Measurements from ENCODE around the gene MESP2. TPM values are rescaled to one million over a fixed set of nuclear protein-coding genes. Genes with fewer than 3 reads are reported as not detected.

The MESP2 gene
- total RNA-seq, 2 experiments from 2014 or later, result not detected

DNA sequence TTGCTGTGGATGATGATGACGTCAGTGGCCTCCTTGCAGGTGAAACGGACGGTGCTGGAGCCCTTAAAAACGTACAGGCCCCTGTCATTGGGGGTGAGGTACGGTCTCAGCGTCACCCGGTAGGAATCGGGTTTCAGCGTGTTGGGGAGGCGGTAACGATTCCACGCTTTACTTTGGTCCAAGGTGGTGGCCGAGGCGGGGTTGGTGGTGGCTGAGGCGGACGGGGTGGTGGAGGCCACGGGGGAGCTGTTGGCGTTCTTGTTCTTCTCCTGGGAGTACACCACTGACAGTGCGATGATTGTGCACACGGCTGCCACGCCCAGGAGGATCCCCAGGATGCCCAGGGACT lies 30.1 kb downstream of the MESP2 start:
- DNase-seq (no peak), ATAC-seq (no peak)
- CTCF ChIA-PET, result no interaction called here

GRCh38 chr15:89806559-89807550 lies 30.7 kb downstream of the MESP2 start:
- DNase-seq (no peak), ATAC-seq (no peak)
- Mint-ChIP-seq H3K27me3 (ENCODE audit: low read depth) (no peaks in the 10 kb centered on the region), H3K4me3 (no peak overlapping the region), H3K9me3 (ENCODE audit: insufficient read depth) (no peaks in the 10 kb centered on the region), H3K27ac (no peak overlapping the region), H3K4me1 (ENCODE audit: low read depth) (no peaks in the 10 kb centered on the region), H3K36me3 (ENCODE audit: low read depth) (no peaks in the 10 kb centered on the region)
- ChIA-PET POLR2A (interaction anchor here (0.6 kb wide), 1 partner anchor 208 kb away, joined by 4 read pairs; no protein-coding TSS in a partner anchor), CTCF (no interaction called here)

More for the DNA sequence above, 30.1 kb downstream of the MESP2 start:
- no peaks in the 10 kb centered on the region for H3K27me3 Mint-ChIP-seq (ENCODE audit: low read depth)
- POLR2A ChIA-PET, result interaction anchor here (0.6 kb wide), 1 partner anchor 208 kb away, joined by 4 read pairs; no protein-coding TSS in a partner anchor
- H3K4me1 Mint-ChIP-seq (ENCODE audit: low read depth), result no peaks in the 10 kb centered on the region
- H3K36me3 Mint-ChIP-seq (ENCODE audit: low read depth), result no peaks in the 10 kb centered on the region
- no peak overlapping the region for H3K27ac Mint-ChIP-seq
- H3K9me3 Mint-ChIP-seq (ENCODE audit: insufficient read depth), result no peaks in the 10 kb centered on the region
- H3K4me3 Mint-ChIP-seq, result no peak overlapping the region

- no peak for ATAC-seq
- CTCF ChIA-PET, result no interaction called here
- POLR2A ChIA-PET, result no interaction called here
These were observed 31.6 kb downstream of the MESP2 start for GRCh38 chr15:89807689-89808088.

DNA sequence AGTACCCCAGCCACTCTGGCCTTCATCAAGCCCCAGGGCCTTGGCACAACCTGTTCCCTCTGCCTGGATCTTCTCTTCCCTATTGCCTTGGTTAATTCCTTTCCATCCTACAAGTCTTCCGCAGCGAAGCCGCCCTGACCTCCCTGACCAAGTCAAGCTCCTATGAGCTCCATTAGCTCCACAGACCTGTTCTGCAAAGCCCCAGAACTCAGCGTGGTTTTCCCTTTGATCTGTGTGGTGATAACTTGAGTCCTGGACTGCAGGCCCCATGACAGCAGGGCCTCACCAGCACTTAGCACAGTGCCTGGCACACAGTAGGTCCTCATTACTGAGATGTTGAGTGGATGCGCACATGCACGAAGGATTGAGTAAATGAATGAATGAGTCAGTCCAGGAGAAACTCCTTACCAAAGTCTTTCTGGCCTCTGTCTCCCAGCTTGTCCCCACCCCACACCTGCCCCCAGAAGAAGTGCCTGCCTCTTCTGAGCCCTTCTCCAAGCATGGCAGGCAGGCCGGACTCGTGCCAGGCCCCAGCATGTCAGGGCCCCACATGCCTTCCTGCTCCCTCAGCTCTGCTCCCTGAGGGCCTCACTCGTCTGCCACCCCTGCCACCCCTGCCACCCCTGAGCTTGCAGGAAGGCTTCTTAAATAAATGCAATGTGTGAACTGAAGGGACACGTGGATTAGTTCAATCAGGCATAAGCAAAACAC lies 32.2 kb downstream of the MESP2 start:
- Mint-ChIP-seq H3K27ac (no peak overlapping the region), H3K36me3 (ENCODE audit: low read depth) (no peaks in the 10 kb centered on the region), H3K4me1 (ENCODE audit: low read depth) (no peaks in the 10 kb centered on the region), H3K4me3 (no peak overlapping the region), H3K9me3 (ENCODE audit: insufficient read depth) (no peaks in the 10 kb centered on the region), H3K27me3 (ENCODE audit: low read depth) (peaks cover 2% of the 10 kb centered on the region)
- ATAC-seq, result no peak
- ChIA-PET POLR2A (no interaction called here), CTCF (no interaction called here)
- no peak for DNase-seq

More at GRCh38 chr15:89807689-89808088, 31.6 kb downstream of the MESP2 start:
- no peak overlapping the region for H3K4me3 Mint-ChIP-seq
- H3K4me1 Mint-ChIP-seq (ENCODE audit: low read depth), result no peaks in the 10 kb centered on the region
- no peak for DNase-seq
- H3K9me3 Mint-ChIP-seq (ENCODE audit: insufficient read depth), result no peaks in the 10 kb centered on the region
- H3K27me3 Mint-ChIP-seq (ENCODE audit: low read depth), result peaks cover 1% of the 10 kb centered on the region
- no peak overlapping the region for H3K27ac Mint-ChIP-seq
- no peaks in the 10 kb centered on the region for H3K36me3 Mint-ChIP-seq (ENCODE audit: low read depth)

DNA sequence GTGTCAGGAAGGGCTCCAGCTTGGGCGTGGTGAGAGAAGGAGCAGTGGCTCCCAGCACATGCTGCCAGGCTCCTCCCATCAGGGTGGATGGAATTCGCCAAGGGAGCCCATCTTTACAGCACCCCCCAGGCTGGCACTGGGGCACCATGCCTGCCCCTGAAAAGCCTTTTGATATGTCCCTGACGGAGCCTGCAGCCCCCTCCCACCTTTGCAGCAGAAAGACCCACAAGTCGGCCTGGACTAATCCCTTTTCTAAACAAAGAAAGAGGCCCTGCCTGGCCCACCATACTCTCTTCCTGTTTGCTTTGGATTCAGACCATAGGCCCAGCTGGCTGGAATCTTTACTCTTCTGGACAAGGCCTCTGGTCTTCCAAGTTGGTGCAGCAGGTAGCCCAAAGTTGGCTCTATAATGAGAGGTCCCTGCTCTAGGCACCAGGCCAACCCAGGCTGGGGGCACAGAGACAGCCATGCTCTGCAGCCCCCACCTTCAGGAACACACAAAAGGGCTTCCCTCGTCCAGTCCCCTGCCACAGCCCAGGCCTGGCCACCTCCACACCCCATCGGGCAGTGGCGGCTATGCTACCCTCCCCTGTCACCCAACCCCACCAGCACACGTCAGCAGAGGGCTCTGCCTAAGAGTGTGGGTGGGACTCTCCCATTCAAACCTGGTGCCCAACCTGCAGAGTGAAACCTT lies 33.1 kb downstream of the MESP2 start:
- POLR2A ChIA-PET, result no interaction called here
- no peak overlapping the region for H3K4me3 Mint-ChIP-seq
- no peaks in the 10 kb centered on the region for H3K36me3 Mint-ChIP-seq (ENCODE audit: low read depth)
- CTCF ChIA-PET, result no interaction called here
- H3K4me1 Mint-ChIP-seq (ENCODE audit: low read depth), result peaks cover 3% of the 10 kb centered on the region
- DNase-seq, result no peak
- no peak overlapping the region for H3K27ac Mint-ChIP-seq
- no peaks in the 10 kb centered on the region for H3K9me3 Mint-ChIP-seq (ENCODE audit: insufficient read depth)
- H3K27me3 Mint-ChIP-seq (ENCODE audit: low read depth), result peaks cover 5% of the 10 kb centered on the region
- no peak for ATAC-seq

DNA sequence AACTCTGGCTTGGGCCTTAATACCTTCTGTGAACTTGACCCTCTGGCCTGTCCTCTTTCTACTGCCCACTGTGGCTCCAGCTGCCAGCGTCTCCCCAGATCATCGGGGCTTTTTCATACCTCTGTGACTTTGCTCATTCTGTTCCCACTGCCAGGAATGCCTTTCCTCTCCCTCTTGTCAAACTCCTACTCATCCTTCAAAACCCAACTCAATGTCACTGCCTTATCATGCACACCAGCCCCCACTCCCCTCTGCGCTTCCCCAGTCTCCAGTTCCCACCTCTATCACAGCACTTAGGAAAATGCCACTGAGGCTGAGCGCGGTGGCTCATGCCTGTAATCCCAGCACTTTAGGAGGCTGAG lies 33.6 kb downstream of the MESP2 start:
- H3K4me1 Mint-ChIP-seq (ENCODE audit: low read depth), result peaks cover 3% of the 10 kb centered on the region
- no peaks in the 10 kb centered on the region for H3K9me3 Mint-ChIP-seq (ENCODE audit: insufficient read depth)
- H3K27ac Mint-ChIP-seq, result no peak overlapping the region
- CTCF ChIA-PET, result no interaction called here
- POLR2A ChIA-PET, result no interaction called here
- no peak overlapping the region for H3K4me3 Mint-ChIP-seq
- H3K27me3 Mint-ChIP-seq (ENCODE audit: low read depth), result peaks cover 5% of the 10 kb centered on the region
- H3K36me3 Mint-ChIP-seq (ENCODE audit: low read depth), result no peaks in the 10 kb centered on the region
- DNase-seq (no peak), ATAC-seq (no peak)

- Mint-ChIP-seq H3K4me3 (no peak overlapping the region), H3K9me3 (ENCODE audit: insufficient read depth) (no peaks in the 10 kb centered on the region), H3K27ac (no peak overlapping the region), H3K4me1 (ENCODE audit: low read depth) (peaks cover 10% of the 10 kb centered on the region), H3K27me3 (ENCODE audit: low read depth) (peaks cover 14% of the 10 kb centered on the region), H3K36me3 (ENCODE audit: low read depth) (peaks cover 7% of the 10 kb centered on the region)
- ChIA-PET POLR2A (no interaction called here), CTCF (interaction anchor here (1.7 kb wide), 1 partner anchor 50 kb away, joined by 5 read pairs; no protein-coding TSS in a partner anchor)
- ATAC-seq, result no peak
- DNase-seq, result no peak
These were observed 34.7 kb downstream of the MESP2 start for GRCh38 chr15:89810837-89811236.

DNA sequence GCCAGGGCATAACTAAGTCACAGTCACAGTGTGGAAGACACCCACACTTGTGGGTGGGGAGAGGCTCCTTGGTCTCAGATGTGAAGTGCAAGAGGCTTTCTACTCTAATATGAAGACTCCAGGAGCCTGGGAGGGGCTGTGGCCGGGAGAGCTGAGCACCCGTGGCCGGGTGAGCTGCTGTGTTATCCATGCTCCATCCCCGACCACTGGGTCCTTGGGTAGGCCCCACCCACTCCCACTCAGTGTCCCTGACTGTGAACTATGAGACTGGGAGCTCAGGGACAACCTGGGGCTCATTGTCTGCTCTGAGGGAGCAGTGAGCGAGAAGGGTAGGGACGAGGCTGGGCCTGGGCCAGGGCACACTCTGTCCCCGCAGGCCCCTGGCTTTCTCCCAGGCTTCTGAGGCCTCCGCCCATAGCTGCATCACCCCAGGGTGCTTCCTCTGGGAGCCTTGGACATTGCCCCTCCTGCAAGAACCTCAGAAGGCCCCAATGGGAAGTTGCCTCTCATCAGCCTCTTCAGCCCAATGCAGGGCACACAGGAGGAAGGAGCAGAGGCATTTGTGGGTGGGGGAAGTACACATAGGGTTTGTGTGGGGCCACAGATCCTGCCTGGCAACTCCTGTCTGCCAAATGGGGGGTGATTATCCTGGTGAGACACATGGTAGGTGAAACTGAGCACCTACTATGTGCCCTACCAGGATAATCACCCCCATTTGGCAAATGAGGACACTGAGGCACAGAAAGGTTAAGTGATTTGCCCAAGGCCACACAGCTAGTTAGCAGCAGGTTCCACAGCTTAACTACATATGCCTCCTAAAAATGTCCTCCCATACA lies 36.1 kb downstream of the MESP2 start:
- H3K4me3 Mint-ChIP-seq, result no peak overlapping the region
- H3K27ac Mint-ChIP-seq, result no peak overlapping the region
- DNase-seq (no peak), ATAC-seq (no peak)
- H3K4me1 Mint-ChIP-seq (ENCODE audit: low read depth), result peaks cover 10% of the 10 kb centered on the region
- H3K36me3 Mint-ChIP-seq (ENCODE audit: low read depth), result peaks cover 14% of the 10 kb centered on the region
- no peaks in the 10 kb centered on the region for H3K9me3 Mint-ChIP-seq (ENCODE audit: insufficient read depth)
- ChIA-PET CTCF (interaction anchor here (1.7 kb wide), 1 partner anchor 51 kb away, joined by 5 read pairs; no protein-coding TSS in a partner anchor), POLR2A (no interaction called here)
- H3K27me3 Mint-ChIP-seq (ENCODE audit: low read depth), result peaks cover 24% of the 10 kb centered on the region

GRCh38 chr15:89812847-89813320 lies 36.8 kb downstream of the MESP2 start:
- Mint-ChIP-seq H3K27ac (no peak overlapping the region), H3K27me3 (ENCODE audit: low read depth) (peaks cover 25% of the 10 kb centered on the region), H3K9me3 (ENCODE audit: insufficient read depth) (no peaks in the 10 kb centered on the region), H3K36me3 (ENCODE audit: low read depth) (peaks cover 14% of the 10 kb centered on the region), H3K4me3 (no peak overlapping the region), H3K4me1 (ENCODE audit: low read depth) (peaks cover 10% of the 10 kb centered on the region)
- ATAC-seq (no peak), DNase-seq (no peak)
- ChIA-PET CTCF (interaction anchor here (1.7 kb wide), 1 partner anchor 52 kb away, joined by 5 read pairs; no protein-coding TSS in a partner anchor), POLR2A (no interaction called here)

DNA sequence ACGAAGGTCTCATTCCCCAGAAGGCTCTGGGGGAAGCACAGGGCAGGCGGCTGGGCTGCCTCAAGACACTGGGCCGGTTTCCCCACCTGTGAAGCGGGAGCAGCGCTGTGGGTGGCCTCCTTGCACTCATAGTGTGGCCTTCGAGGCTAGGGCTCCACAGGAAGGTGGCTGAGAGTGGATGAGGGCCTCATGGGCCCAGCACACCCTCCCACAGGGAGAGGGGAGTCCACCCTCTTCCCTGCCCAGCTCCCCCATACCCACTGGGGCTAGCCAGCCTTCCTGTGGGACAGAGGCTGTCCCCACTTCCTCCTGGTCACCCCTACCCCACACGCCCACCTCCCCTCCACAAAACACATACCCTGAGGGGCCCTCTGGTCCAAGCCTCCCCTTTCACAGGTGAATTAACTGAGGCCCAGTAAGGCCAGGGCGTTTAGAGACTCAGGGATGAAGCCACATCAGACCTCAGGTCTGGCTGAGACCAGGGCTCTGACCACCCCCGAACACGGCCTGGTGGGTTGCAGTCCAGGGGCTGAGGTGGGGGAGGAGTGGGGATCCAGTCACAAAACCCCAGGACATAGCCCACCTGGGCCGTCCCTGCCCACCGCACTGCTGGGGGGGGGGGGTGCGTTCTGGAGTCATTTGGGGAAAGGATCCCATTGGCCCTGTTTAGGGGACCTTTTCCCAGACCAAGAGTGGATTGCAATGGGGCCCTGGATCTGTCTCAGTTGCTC lies 37.4 kb downstream of the MESP2 start:
- ChIA-PET CTCF (no interaction called here), POLR2A (no interaction called here)
- Mint-ChIP-seq H3K9me3 (ENCODE audit: insufficient read depth) (no peaks in the 10 kb centered on the region), H3K27ac (no peak overlapping the region), H3K4me1 (ENCODE audit: low read depth) (peaks cover 10% of the 10 kb centered on the region), H3K36me3 (ENCODE audit: low read depth) (peaks cover 14% of the 10 kb centered on the region), H3K4me3 (peak overlapping the region; percentile 5), H3K27me3 (ENCODE audit: low read depth) (peaks cover 30% of the 10 kb centered on the region)
- ATAC-seq (no peak), DNase-seq (no peak)
